GM12878 (cell line): ENCODE data around the gene MRPL38. TPM values are rescaled to one million over a fixed set of nuclear protein-coding genes. Genes with fewer than 3 reads are reported as not detected.

Experiments used
- ATAC-seq: fragments of 200-7000 bp; cut with Tn5 transposase; 3 replicates; pipeline ENCODE4 v1.9.1; 2020; ENCODE audit warnings: mild to moderate bottlenecking, moderate library complexity
- BruUV-seq: library from RNA; stranded (reverse); fragments of 400-500 nt; replicated peaks from 2 replicates; lab custom pipeline; 2021; lab: Mats Ljungman, UMichigan
- CTCF ChIA-PET: fragments of 300-600 bp; sonication (Branson Sonifier 250); formaldehyde crosslinking; extraction: SDS; loops from one replicate; lab custom pipeline; 2021; ENCODE audit warnings: inconsistent platforms; lab: Yijun Ruan, JAX
- POLR2A ChIA-PET: fragments of 350-600 bp; formaldehyde crosslinking; extraction: SDS; loops from one replicate; lab custom pipeline; 2021; ENCODE audit warnings: inconsistent platforms; lab: Charles Lee
- RAD21 ChIA-PET: fragments of 300-600 bp; sonication (Branson Sonifier 250); formaldehyde crosslinking; loops from one replicate; lab custom pipeline; 2023; ENCODE audit warnings: antibody characterized with exemption; ENCODE audit not compliant: unreplicated experiment; lab: Charles Lee
- SMC1A ChIA-PET: fragments of 300-600 bp; sonication (Branson Sonifier 250); formaldehyde crosslinking; loops from one replicate; lab custom pipeline; 2023; ENCODE audit not compliant: unreplicated experiment, uncharacterized antibody; lab: Charles Lee
- DNase-seq: peaks from one replicate; pipeline ENCODE4 v3.0.0-alpha.2; 2011; ENCODE audit warnings: low read depth, low spot score
- FAIRE-seq: peaks from 3 replicates; lab custom pipeline; 2011; peaks lifted over from hg19 to GRCh38; lab: Jason Lieb, UNC
- H2AFZ ChIP-seq: 2 replicates; pipeline ENCODE4 v1.6.0; 2011; ENCODE audit warnings: low read depth, low read length, control low read depth; ENCODE audit not compliant: control insufficient read depth
- H3K27ac ChIP-seq: 2 replicates; pipeline ENCODE4 v1.5.1; 2011; ENCODE audit warnings: control low read depth; ENCODE audit not compliant: control insufficient read depth, insufficient read depth
- H3K27me3 ChIP-seq, 2 experiments: replicated peaks in 1 of 2; 2 replicates each; pipeline versions ENCODE4 v1.6.0 to v1.6.1; 2011; ENCODE audit warnings: low read length in 1 of 2; ENCODE audit not compliant: control insufficient read depth in 2 of 2, insufficient read depth in 2 of 2
- H3K36me3 ChIP-seq, 2 experiments: 2 replicates each; pipeline ENCODE4 v1.5.1; 2011; ENCODE audit warnings: low read length in 1 of 2; ENCODE audit not compliant: control insufficient read depth in 2 of 2, insufficient read depth in 2 of 2
- H3K4me1 ChIP-seq: 2 replicates; pipeline ENCODE4 v1.6.1; 2011; ENCODE audit warnings: mild to moderate bottlenecking, low read length, moderate library complexity, mixed read lengths; ENCODE audit not compliant: control insufficient read depth, insufficient read depth
- H3K4me2 ChIP-seq: 2 replicates; pipeline ENCODE4 v1.6.0; 2011; ENCODE audit warnings: control low read depth; ENCODE audit not compliant: control insufficient read depth, insufficient read depth
- H3K4me3 ChIP-seq: fragments of 200-600 bp; sonication (generic); 2 replicates; pipeline ENCODE4 v1.5.1; 2016
- H3K79me2 ChIP-seq: 2 replicates; pipeline ENCODE4 v1.6.0; 2011; ENCODE audit warnings: low read length; ENCODE audit not compliant: control insufficient read depth, insufficient read depth
- H3K9ac ChIP-seq: 2 replicates; pipeline ENCODE4 v1.8.0; 2011; ENCODE audit warnings: low read length, control low read depth, mixed read lengths; ENCODE audit not compliant: control insufficient read depth, insufficient read depth
- H3K9me3 ChIP-seq: replicated peaks from 3 replicates; pipeline ENCODE4 v1.5.1; 2011; ENCODE audit warnings: mild to moderate bottlenecking, low read length; ENCODE audit not compliant: control insufficient read depth, insufficient read depth
- H4K20me1 ChIP-seq: 2 replicates; pipeline ENCODE4 v1.6.0; 2011; ENCODE audit not compliant: control insufficient read depth, insufficient read depth
- DPF2 ChIP-seq: fragments of 450-650 bp; IDR thresholded peaks from 2 replicates; pipeline ENCODE4 v1.6.1; 2017; ENCODE audit warnings: mild to moderate bottlenecking
- IKZF1 ChIP-seq: fragments of 450-650 bp; conservative IDR thresholded peaks from 2 replicates; pipeline ENCODE4 v1.6.1; 2017; ENCODE audit warnings: antibody characterized with exemption, mild to moderate bottlenecking
- NR2C1 ChIP-seq: fragments of 450-650 bp; IDR thresholded peaks from 2 replicates; pipeline ENCODE4 v1.6.1; 2017; ENCODE audit warnings: antibody characterized with exemption, mild to moderate bottlenecking, moderate library complexity
- PAX5 ChIP-seq: IDR thresholded peaks from 2 replicates; pipeline ENCODE4 v1.6.1; 2011; ENCODE audit warnings: low read depth, low read length, borderline replicate concordance
- POLR2A ChIP-seq: IDR thresholded peaks from 2 replicates; pipeline ENCODE4 v1.6.1; 2011; ENCODE audit warnings: low read depth, mild to moderate bottlenecking, low read length
- RUNX3 ChIP-seq: IDR thresholded peaks from 2 replicates; pipeline ENCODE4 v1.6.1; 2012; ENCODE audit warnings: low read length, inconsistent platforms
- TCF3 ChIP-seq: IDR thresholded peaks from 2 replicates; pipeline ENCODE4 v1.6.1; 2012; ENCODE audit warnings: low read depth, mild to moderate bottlenecking, low read length, borderline replicate concordance; ENCODE audit not compliant: insufficient read depth
- ZNF207 ChIP-seq: fragments of 450-650 bp; IDR thresholded peaks from 2 replicates; pipeline ENCODE4 v1.6.1; 2014; ENCODE audit warnings: antibody characterized with exemption, mild to moderate bottlenecking, borderline replicate concordance
- WGBS: methylation state at CpG from one replicate; pipeline ENCODE4 v1.1.6; 2016; ENCODE audit warnings: low lambda C conversion rate; ENCODE audit not compliant: insufficient replicate concordance, insufficient coverage; ENCODE audit errors: missing lambda C conversion rate; 5-methylcytosine and 5-hydroxymethylcytosine counted together
- in situ Hi-C: fragments of 300-500 bp; cut with MboI; formaldehyde crosslinking; loops from 9 replicates; pipeline ENCODE4 v1.14.3; 2018; ENCODE audit warnings: mixed read lengths
- intact Hi-C: fragments of 100-400 bp; cut with micrococcal nuclease; formaldehyde crosslinking; loops from one replicate; pipeline ENCODE4 v1.14.2; 2022; ENCODE audit not compliant: unreplicated experiment
- polyA plus RNA-seq, 11 experiments: library from polyadenylated mRNA; depleted of rRNA in 4 of 11; unstranded in 6 of 11; stranded (reverse) in 5 of 11; fragments of >200 nt; fragmentation: Nextera tagmentation in 4 of 11; fragmentation: Illumina TruSeq in 1 of 11; extraction: Ambion mirVana in 4 of 11; extraction: Trizol in 1 of 11; gene quantifications; 1 replicate in 1 of 11; 2 replicates in 10 of 11; pipeline versions ENCODE4 v1.2.1 to v1.2.3, GENCODE V29; 2011 to 2016; ENCODE audit warnings: inconsistent platforms in 2 of 11, missing spikeins in 2 of 11, low read depth in 1 of 11
- total RNA-seq, 4 experiments: library from RNA; depleted of rRNA in 3 of 4; stranded (reverse); fragments of >200 nt in 3 of 4; fragmentation: Illumina TruSeq in 1 of 4; extraction: Trizol in 1 of 4; gene quantifications; 2 replicates each; pipeline versions ENCODE4 v1.2.1 to v1.2.3, GENCODE V29; 2013 to 2021
- TF ChIP-seq, protein P1 (sequence below): IDR thresholded peaks from 2 replicates; pipeline ENCODE4 v1.6.1; 2012; ENCODE audit warnings: mild to moderate bottlenecking, low read depth, low read length
- TF ChIP-seq, protein P2 (sequence below): IDR thresholded peaks from 2 replicates; pipeline ENCODE4 v1.6.1; 2012; ENCODE audit warnings: low read length, inconsistent platforms
- TF ChIP-seq, protein P3 (sequence below): fragments of 450-650 bp; IDR thresholded peaks from 2 replicates; pipeline ENCODE4 v1.6.1; 2018; ENCODE audit warnings: mild to moderate bottlenecking, low read depth, moderate library complexity; ENCODE audit not compliant: partially characterized antibody

The MRPL38 gene
- total and polyA plus RNA-seq, 10 of the 15 experiments (the other 5 are each of a cell fraction or from before 2014, with no cell fraction given): 6.6 to 205 (median 53.1) TPM

DNA sequence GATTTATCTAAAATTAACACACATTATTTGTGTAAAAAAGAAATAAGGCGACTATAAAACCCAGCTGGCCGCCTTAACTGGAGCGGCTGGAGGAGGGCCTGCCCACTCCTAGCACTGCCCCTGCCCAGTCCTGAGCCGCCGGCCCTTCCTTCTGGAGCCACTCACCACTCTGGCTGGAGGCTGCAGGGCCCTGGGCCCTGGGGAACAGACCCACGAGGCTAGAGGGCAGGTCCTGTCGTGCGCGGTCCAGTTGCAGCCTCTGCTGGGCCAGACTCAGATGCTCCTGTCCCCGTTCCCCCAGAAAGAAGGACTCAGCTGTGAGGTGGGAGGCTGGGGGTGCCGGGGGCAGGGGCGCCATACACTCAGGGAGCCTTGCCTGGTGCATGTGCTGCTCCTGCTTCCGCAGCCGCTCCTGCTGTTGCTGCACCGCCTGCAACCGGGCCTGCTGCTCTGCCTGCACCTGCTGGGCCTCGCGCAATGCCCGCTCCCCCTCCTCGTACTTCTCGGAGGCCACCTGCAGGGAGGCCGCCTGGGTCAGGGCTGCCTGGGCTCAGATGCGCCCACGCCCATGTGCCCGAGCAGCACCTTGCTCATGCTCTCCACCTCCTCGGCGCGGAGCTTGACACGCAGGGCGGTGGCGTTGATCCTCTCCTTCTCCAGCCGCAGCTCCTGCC lies 9.0 kb upstream of the MRPL38 start (continued):
- TF ChIP-seq, protein P1, sequence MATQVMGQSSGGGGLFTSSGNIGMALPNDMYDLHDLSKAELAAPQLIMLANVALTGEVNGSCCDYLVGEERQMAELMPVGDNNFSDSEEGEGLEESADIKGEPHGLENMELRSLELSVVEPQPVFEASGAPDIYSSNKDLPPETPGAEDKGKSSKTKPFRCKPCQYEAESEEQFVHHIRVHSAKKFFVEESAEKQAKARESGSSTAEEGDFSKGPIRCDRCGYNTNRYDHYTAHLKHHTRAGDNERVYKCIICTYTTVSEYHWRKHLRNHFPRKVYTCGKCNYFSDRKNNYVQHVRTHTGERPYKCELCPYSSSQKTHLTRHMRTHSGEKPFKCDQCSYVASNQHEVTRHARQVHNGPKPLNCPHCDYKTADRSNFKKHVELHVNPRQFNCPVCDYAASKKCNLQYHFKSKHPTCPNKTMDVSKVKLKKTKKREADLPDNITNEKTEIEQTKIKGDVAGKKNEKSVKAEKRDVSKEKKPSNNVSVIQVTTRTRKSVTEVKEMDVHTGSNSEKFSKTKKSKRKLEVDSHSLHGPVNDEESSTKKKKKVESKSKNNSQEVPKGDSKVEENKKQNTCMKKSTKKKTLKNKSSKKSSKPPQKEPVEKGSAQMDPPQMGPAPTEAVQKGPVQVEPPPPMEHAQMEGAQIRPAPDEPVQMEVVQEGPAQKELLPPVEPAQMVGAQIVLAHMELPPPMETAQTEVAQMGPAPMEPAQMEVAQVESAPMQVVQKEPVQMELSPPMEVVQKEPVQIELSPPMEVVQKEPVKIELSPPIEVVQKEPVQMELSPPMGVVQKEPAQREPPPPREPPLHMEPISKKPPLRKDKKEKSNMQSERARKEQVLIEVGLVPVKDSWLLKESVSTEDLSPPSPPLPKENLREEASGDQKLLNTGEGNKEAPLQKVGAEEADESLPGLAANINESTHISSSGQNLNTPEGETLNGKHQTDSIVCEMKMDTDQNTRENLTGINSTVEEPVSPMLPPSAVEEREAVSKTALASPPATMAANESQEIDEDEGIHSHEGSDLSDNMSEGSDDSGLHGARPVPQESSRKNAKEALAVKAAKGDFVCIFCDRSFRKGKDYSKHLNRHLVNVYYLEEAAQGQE: no peak
- TF ChIP-seq POLR2A: no peak
- TF ChIP-seq, protein P2, sequence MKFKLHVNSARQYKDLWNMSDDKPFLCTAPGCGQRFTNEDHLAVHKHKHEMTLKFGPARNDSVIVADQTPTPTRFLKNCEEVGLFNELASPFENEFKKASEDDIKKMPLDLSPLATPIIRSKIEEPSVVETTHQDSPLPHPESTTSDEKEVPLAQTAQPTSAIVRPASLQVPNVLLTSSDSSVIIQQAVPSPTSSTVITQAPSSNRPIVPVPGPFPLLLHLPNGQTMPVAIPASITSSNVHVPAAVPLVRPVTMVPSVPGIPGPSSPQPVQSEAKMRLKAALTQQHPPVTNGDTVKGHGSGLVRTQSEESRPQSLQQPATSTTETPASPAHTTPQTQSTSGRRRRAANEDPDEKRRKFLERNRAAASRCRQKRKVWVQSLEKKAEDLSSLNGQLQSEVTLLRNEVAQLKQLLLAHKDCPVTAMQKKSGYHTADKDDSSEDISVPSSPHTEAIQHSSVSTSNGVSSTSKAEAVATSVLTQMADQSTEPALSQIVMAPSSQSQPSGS: no peak

DNA sequence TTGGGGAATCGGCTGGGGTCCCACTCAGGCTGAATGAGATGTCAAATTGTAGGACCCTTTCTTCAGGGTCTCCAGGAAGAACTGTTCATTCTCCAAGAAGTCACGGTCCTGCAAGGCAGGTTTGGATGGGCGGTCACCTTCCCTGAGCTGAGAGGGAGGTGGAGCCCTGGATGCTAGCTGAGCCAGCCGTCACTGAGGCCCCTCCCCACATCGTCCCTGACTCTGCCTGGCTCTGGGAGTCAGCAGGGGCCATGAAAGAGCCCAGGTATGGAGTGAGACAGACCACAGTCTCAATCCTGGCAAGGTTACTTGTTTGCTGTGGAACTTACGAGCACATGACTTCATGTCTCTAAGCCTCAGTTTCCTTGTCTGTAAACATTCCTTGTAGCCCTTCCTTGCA lies 6.0 kb upstream of the MRPL38 start:
- no peak for FAIRE-seq
- H3K79me2 ChIP-seq: no peaks in the 10 kb centered on the region
- in situ Hi-C loops (no loop called here), intact Hi-C loops (no loop called here)
- no peak overlapping the region for H2AFZ ChIP-seq
- no peak for ATAC-seq
- BruUV-seq: no TSS peak
- no peaks in the 10 kb centered on the region for H3K9me3 ChIP-seq
- no peaks in the 10 kb centered on the region for H3K36me3 ChIP-seq
- ChIA-PET SMC1A (interaction anchor here (1.4 kb wide), 1 partner anchor 17 kb away, joined by 5 read pairs; no protein-coding TSS in a partner anchor), CTCF (interaction anchor here (1.0 to 1.8 kb wide), 5 partner anchors 16 to 99 kb away, joined by 3 to 9 read pairs (median 5); no protein-coding TSS in a partner anchor), RAD21 (interaction anchor here (1.6 to 2.3 kb wide), 3 partner anchors 93 to 103 kb away, joined by 4 to 6 read pairs (median 4); no protein-coding TSS in a partner anchor)
- WGBS: 65% methylated on average over 6 of the region's 6 CpGs
- no peak overlapping the region for H3K4me2 ChIP-seq
- no peaks in the 10 kb centered on the region for H3K27me3 ChIP-seq
- no peak overlapping the region for H3K27ac ChIP-seq
- H3K4me3 ChIP-seq: no peak overlapping the region
- no peaks in the 10 kb centered on the region for H4K20me1 ChIP-seq
- H3K9ac ChIP-seq: no peak overlapping the region
- DNase-seq: no peak
- TF ChIP-seq NR2C1 (no peak), ZNF207 (no peak), PAX5 (no peak), RUNX3 (no peak), IKZF1 (no peak), TCF3 (no peak), DPF2 (no peak)
- TF ChIP-seq, protein P3, sequence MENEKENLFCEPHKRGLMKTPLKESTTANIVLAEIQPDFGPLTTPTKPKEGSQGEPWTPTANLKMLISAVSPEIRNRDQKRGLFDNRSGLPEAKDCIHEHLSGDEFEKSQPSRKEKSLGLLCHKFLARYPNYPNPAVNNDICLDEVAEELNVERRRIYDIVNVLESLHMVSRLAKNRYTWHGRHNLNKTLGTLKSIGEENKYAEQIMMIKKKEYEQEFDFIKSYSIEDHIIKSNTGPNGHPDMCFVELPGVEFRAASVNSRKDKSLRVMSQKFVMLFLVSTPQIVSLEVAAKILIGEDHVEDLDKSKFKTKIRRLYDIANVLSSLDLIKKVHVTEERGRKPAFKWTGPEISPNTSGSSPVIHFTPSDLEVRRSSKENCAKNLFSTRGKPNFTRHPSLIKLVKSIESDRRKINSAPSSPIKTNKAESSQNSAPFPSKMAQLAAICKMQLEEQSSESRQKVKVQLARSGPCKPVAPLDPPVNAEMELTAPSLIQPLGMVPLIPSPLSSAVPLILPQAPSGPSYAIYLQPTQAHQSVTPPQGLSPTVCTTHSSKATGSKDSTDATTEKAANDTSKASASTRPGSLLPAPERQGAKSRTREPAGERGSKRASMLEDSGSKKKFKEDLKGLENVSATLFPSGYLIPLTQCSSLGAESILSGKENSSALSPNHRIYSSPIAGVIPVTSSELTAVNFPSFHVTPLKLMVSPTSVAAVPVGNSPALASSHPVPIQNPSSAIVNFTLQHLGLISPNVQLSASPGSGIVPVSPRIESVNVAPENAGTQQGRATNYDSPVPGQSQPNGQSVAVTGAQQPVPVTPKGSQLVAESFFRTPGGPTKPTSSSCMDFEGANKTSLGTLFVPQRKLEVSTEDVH: no peak
- TF ChIP-seq, all 136 proteins: peak for 0
- H3K4me1 ChIP-seq: no peaks in the 10 kb centered on the region
- POLR2A ChIA-PET: no interaction called here
